ENCODE measurements around the gene RAPGEF6.

DNA sequence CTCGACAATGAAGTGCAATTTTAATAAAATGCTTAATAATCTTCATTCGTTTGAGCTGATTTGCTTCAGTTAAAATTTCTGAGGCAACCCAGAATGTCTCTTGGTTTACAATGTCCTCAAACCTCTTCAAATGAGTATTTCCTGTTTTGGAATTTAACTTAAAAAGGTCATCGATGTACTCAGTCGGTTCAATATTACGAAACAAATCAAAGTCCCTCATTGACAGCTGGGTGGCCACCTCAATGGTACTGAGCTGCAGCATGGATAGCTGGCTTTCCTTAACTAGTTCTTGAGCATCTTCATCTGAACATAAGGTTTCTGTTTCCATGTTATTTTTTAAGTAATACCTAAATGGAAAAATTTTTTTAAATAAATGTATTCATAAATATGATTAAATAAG is 173.3 kb downstream of the RAPGEF6 start:
- TF ChIP-seq EZH2phosphoT487 (IDR thresholded peaks at IDR 0.05; ENCODE audit: borderline replicate concordance), result no peak
- TF ChIP-seq, protein P1, sequence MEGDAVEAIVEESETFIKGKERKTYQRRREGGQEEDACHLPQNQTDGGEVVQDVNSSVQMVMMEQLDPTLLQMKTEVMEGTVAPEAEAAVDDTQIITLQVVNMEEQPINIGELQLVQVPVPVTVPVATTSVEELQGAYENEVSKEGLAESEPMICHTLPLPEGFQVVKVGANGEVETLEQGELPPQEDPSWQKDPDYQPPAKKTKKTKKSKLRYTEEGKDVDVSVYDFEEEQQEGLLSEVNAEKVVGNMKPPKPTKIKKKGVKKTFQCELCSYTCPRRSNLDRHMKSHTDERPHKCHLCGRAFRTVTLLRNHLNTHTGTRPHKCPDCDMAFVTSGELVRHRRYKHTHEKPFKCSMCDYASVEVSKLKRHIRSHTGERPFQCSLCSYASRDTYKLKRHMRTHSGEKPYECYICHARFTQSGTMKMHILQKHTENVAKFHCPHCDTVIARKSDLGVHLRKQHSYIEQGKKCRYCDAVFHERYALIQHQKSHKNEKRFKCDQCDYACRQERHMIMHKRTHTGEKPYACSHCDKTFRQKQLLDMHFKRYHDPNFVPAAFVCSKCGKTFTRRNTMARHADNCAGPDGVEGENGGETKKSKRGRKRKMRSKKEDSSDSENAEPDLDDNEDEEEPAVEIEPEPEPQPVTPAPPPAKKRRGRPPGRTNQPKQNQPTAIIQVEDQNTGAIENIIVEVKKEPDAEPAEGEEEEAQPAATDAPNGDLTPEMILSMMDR (conservative IDR thresholded peaks at IDR 0.05; ENCODE audit: low read length), result no peak
